Astrocyte of the cerebellum (primary cell): ENCODE results near the gene CTNNBIP1.

Source experiments
- DNase-seq: peaks from one replicate; pipeline ENCODE4 v3.0.0-alpha.2; 2011; ENCODE audit warnings: low read depth
- H3K4me3 ChIP-seq: 2 replicates; pipeline ENCODE4 v1.5.1; 2011; ENCODE audit warnings: mild to moderate bottlenecking, low read depth, low read length, moderate library complexity
- in situ Hi-C: cut with HindIII; loops from 2 replicates; pipeline ENCODE4 v1.10.0; 2017; ENCODE audit warnings: low sequenced_read_pairs
- TF ChIP-seq, protein P1 (sequence below): IDR thresholded peaks from 2 replicates; pipeline ENCODE4 v1.5.1; 2012; ENCODE audit warnings: low read length, low read depth, moderate library complexity, mild to moderate bottlenecking; ENCODE audit errors: missing control alignments

CTNNBIP1 gene

DNA sequence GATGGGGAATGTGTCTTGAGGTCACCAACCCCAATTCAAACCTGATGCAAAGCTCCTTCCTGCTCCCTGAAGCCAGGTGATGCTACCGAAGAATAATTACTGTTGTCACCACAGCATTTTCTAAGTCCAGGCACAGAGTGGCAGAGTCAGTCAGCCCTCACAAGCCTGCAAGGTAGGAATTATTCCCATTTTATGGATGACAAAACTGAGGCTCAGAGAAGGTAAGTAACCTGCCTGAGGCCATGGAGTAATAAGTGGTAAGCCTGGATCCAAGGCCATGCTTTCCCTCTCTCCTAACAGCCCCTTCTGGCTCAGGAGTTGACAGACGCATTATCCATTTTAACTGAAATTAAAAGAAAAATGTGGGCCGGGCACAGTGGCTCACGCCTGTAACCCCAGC, 23.0 kb downstream of the CTNNBIP1 start:
- TF ChIP-seq, protein P1, sequence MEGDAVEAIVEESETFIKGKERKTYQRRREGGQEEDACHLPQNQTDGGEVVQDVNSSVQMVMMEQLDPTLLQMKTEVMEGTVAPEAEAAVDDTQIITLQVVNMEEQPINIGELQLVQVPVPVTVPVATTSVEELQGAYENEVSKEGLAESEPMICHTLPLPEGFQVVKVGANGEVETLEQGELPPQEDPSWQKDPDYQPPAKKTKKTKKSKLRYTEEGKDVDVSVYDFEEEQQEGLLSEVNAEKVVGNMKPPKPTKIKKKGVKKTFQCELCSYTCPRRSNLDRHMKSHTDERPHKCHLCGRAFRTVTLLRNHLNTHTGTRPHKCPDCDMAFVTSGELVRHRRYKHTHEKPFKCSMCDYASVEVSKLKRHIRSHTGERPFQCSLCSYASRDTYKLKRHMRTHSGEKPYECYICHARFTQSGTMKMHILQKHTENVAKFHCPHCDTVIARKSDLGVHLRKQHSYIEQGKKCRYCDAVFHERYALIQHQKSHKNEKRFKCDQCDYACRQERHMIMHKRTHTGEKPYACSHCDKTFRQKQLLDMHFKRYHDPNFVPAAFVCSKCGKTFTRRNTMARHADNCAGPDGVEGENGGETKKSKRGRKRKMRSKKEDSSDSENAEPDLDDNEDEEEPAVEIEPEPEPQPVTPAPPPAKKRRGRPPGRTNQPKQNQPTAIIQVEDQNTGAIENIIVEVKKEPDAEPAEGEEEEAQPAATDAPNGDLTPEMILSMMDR, result no peak
- no peak for DNase-seq
- H3K4me3 ChIP-seq, result no peak overlapping the region
- in situ Hi-C loops, result no loop called here

DNA sequence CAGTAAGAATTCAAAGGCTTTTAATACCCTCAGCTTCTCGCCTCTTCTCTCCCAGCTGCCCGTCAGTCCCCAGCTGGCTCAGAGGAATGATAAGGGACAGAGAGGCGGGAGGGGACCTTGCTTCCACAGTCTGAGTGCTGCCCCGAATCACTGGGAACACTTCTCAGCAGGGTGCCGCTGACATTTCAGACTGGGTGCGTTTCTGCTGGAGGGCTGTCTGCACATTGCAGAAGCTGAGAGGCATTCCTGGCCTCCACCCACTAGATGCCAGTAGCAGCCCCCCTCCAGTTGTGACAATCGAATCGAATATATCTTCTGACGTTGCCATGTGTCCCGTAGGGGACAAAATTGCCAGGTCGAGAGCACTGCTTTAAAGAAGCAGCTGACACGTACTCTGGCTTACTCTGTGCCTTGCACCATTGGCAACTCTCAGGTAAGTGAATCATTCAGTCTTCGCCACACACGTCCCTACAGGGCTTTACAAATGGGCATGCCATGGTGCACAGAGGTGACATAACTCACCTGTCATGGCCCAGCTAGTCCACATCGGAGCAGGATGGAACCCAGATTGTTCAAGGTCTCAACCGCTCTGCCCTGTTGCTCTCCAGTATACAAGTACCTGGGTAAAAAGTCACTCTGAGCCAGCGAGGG, 23.9 kb downstream of the CTNNBIP1 start:
- in situ Hi-C loops, result no loop called here
- DNase-seq, result no peak
- TF ChIP-seq, protein P1, result no peak
- H3K4me3 ChIP-seq, result no peak overlapping the region

DNA sequence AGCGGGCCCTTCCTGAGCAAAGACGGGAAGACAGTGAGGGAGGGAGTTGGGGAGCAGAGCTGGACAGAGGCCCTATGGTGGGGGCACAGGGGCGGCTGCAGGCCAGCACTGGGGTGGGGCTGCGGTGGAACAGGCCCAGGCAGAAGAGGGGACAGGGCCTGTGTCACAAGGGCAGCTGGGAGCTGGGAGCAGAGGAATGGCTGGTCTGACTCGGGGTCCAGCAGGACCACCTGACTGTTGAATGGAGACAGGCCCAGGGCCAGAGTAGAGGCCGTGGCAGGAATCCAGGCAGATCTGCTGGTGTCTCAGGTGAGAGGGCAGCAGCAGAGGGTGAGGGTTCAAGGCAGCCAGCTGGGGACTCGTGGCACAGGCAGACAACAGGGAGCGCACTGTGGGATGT, 25.3 kb downstream of the CTNNBIP1 start:
- TF ChIP-seq, protein P1, result no peak
- no peak for DNase-seq
- H3K4me3 ChIP-seq, result no peak overlapping the region
- in situ Hi-C loops, result no loop called here

DNA sequence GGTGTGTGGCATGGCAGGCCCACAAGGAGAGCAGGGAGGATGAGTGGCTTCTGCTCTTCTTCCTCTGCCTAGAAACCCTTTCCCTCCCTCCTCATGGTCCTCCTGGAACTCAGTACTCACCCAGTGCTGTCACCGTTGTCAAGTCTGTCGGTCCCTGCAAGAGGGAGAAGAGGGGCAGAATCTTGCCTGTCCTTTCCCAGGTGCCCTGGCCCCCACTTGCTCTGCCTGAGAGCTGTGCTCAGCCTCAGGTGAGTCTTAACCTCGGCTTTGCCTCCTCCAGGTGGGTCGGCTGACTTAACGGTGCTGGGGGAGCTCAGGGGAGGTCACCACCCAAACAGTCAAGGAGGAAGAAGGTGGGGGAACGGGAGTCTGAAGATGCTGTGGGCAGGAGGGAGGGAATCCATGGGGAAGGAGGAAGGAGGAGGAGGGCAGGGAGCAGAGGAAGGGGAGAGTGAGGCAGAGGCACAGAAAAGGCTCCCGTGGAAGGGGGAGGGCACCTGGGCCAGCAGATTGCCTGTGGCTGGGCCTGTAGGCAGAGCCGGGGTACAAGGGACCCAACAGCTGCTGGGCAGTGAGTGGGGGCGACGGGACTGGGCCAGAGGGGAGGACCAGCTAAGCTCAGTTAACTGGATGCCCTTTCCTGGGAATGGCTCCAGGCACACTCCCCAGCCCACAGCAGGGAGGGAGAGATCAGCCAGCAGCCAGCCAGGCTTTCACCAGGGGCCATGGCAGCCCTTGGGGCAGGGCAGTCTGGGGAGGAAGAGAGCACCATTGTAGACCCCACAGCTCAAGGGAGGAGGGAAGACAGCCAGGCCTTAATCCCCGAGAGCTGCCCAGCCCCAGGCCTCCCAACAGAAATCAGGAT, 26.3 kb downstream of the CTNNBIP1 start:
- TF ChIP-seq, protein P1, result no peak
- DNase-seq, result no peak
- in situ Hi-C loops, result no loop called here
- H3K4me3 ChIP-seq, result no peak overlapping the region

DNA sequence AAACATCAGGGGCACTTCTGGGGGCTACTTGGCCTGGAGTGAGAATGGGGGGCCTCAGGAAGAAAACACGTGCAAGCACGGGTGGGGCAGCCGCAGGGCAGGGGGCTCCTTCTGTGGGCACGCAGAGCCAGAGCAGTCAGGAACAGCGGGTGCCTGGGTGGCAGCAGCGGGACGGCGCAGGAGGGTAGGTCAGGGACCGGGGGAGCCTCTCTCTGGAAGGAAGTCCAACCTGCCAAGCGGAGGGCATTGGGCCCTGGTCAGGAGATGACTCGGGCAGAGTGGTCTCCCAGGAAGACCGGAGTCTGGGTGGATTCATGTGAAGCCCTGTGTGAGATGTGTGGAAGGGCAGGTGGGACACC, 27.1 kb downstream of the CTNNBIP1 start:
- TF ChIP-seq, protein P1, result no peak
- in situ Hi-C loops, result no loop called here
- DNase-seq, result no peak
- H3K4me3 ChIP-seq, result no peak overlapping the region

DNA sequence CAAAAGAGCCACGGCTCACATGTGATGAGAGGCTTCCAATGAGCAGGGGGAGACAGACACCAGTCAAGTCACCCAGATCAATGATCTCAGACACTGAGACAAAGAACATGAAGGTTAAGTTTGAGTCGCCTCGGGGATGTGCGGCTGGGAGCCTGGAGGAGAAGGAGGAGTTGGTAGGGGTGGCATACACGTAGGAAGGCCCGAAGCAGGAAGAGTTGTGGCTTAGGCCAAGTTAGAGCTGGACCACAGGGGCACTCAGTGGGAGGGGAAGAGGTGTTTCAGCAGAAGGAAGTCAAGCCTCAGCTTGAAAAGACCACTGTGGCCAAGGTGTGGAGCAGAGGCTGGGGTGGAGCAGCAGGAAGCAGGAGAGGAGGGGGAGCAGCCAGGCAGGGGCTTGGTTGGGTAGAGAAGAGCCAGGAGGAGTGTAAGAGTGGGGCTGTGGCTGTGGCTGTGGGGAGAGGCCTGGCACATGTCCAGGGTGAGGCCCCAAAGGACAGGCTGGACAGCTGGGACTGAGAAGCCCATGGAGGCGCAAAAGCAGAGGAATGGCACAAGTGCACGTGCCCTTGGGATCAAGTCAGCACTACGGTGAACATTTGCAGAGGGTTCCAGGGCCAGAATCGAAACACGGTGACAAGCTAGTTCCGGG, 27.6 kb downstream of the CTNNBIP1 start:
- DNase-seq, result no peak
- TF ChIP-seq, protein P1, result no peak
- no peak overlapping the region for H3K4me3 ChIP-seq
- in situ Hi-C loops, result no loop called here
